Mononuclear cell (primary cell): ENCODE data around the gene ADORA3. TPM values are rescaled to one million over a fixed set of nuclear protein-coding genes. Genes with fewer than 3 reads are reported as not detected.
"Not testable (repeated sequence)": the region's sequence is repeated elsewhere in the genome, so short reads cannot be mapped to it uniquely, and the experiment has no call there.

Experiments
- H3K27me3 ChIP-seq: 2 replicates; pipeline ENCODE4 v1.6.0; 2011; ENCODE audit warnings: low read length, control low read depth; ENCODE audit not compliant: insufficient read depth
- H3K4me1 ChIP-seq: 2 replicates; pipeline ENCODE4 v1.5.1; 2011; ENCODE audit warnings: mild to moderate bottlenecking, low read length, control low read depth; ENCODE audit not compliant: insufficient read depth
- H3K4me3 ChIP-seq: 2 replicates; pipeline ENCODE4 v1.5.1; 2011; ENCODE audit warnings: mild to moderate bottlenecking, low read length, moderate library complexity
- H3K9me3 ChIP-seq: 2 replicates; pipeline ENCODE4 v1.5.1; 2011; ENCODE audit warnings: low read depth, mild to moderate bottlenecking, control low read depth, low read length
- total RNA-seq: library from RNA; depleted of rRNA; stranded (reverse); fragments of >200 nt; gene quantifications from one replicate; pipeline ENCODE4 v1.2.3, GENCODE V29; 2012

The ADORA3 gene
- not detected for total RNA-seq

- H3K4me1 ChIP-seq: peaks cover 67% of the 10 kb centered on the region
- no peaks in the 10 kb centered on the region for H3K9me3 ChIP-seq
- H3K27me3 ChIP-seq: no peaks in the 10 kb centered on the region
- no peak within 1 kb of the TSS for H3K4me3 ChIP-seq
These were observed at the start of gene ADORA3, which contains the start of gene TMIGD3 for GRCh38 chr1:111503585-111504060. Gene ADORA3 (minus strand): TSS chr1:111503633. CDS start chr1:111503354, 279 bp downstream. Gene TMIGD3 (minus strand): TSS chr1:111503633. CDS start chr1:111503354, 279 bp downstream.

DNA sequence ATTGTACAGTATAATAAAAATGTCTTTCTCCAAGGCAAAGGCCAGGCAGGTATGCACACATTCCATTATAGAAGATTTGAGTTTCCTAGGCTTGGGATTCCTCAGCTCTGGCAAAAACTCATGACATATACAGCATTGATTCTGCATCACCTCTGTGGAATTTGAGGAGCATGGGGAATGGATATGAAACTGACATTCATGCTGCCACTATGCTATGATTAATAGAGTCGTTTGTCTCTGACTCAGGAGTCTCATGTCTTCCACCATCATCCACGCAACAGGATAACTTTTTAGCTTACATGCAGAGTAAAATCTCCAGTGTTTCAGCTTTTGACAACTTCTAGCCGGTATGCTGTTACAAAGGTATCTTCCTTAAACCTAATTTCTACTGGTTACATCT is 49.8 kb upstream of the ADORA3 start:
- Histone ChIP-seq H3K4me3 (no peak overlapping the region), H3K4me1 (no peaks in the 10 kb centered on the region), H3K9me3 (no peaks in the 10 kb centered on the region), H3K27me3 (no peaks in the 10 kb centered on the region)

DNA sequence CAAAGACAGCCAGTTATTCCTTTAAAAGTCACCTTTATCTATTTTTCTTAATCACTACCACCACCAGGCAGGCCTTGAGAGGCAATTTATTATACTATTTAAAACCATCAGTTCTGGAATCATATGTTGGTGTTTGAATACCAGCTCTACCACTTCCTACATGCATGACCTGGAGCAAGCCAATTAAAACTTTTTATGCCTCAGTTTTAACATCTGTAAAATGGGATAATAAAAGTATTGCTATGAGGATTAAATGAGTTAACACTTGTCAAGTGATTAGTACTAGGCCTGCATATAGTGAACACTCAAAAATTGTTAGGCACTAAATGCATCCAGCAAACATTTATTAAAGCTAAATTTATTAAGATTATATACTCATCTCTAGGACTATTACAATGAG is 49.2 kb upstream of the ADORA3 start:
- H3K4me3 ChIP-seq: no peak overlapping the region
- H3K4me1 ChIP-seq: no peaks in the 10 kb centered on the region
- H3K27me3 ChIP-seq: no peaks in the 10 kb centered on the region
- no peaks in the 10 kb centered on the region for H3K9me3 ChIP-seq

GRCh38 chr1:111551623-111552411 is 48.4 kb upstream of the ADORA3 start:
- H3K4me3 ChIP-seq: no peak overlapping the region
- H3K27me3 ChIP-seq: no peaks in the 10 kb centered on the region
- H3K4me1 ChIP-seq: no peaks in the 10 kb centered on the region
- no peaks in the 10 kb centered on the region for H3K9me3 ChIP-seq

DNA sequence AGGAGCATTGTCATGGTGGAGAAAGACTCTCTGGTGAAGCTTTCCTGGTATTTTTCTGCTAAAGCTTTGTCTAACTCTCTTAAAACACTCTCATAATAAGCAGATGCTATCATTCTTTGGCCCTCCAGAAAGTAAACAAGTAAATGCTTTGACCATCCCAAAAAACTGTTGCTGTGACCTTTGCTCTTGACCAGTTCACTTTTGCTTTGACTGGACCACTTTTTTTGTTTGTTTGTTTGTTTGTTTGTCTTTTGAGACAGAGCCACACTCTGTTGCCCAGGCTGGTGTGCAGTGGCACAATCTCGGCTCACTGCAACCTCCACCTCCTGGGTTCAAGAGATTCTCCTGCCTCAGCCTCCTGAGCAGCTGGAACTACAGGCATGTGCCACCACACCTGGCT is 44.4 kb upstream of the ADORA3 start:
- not testable (repeated sequence) for H3K4me3 ChIP-seq, H3K9me3 ChIP-seq, H3K27me3 ChIP-seq, H3K4me1 ChIP-seq

GRCh38 chr1:111542187-111542586 is 38.8 kb upstream of the ADORA3 start:
- Histone ChIP-seq H3K9me3 (no peaks in the 10 kb centered on the region), H3K27me3 (no peaks in the 10 kb centered on the region), H3K4me3 (no peak overlapping the region), H3K4me1 (no peaks in the 10 kb centered on the region)

GRCh38 chr1:111541721-111542120 is 38.3 kb upstream of the ADORA3 start:
- Histone ChIP-seq H3K9me3 (no peaks in the 10 kb centered on the region), H3K4me1 (no peaks in the 10 kb centered on the region), H3K27me3 (no peaks in the 10 kb centered on the region), H3K4me3 (no peak overlapping the region)

DNA sequence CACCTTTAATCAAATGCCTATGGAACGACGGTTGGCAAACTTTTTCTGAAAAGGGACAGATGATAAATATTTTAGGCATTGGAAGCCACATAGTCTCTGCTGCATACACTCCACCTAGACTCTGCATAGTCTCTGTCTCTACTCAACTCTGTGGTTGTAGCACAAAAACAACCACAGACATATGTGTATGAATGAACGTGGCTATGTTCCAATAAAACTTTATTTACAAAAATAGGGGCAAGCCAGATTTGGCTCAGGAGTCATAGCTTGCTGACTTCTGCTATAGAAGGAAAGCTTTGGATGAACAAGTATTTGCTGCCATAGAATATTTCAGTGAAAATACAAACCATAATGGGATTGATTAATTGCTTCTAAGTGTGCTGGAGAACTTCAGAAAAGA is 37.5 kb upstream of the ADORA3 start:
- Histone ChIP-seq H3K4me1 (no peaks in the 10 kb centered on the region), H3K9me3 (no peaks in the 10 kb centered on the region), H3K27me3 (no peaks in the 10 kb centered on the region), H3K4me3 (no peak overlapping the region)

DNA sequence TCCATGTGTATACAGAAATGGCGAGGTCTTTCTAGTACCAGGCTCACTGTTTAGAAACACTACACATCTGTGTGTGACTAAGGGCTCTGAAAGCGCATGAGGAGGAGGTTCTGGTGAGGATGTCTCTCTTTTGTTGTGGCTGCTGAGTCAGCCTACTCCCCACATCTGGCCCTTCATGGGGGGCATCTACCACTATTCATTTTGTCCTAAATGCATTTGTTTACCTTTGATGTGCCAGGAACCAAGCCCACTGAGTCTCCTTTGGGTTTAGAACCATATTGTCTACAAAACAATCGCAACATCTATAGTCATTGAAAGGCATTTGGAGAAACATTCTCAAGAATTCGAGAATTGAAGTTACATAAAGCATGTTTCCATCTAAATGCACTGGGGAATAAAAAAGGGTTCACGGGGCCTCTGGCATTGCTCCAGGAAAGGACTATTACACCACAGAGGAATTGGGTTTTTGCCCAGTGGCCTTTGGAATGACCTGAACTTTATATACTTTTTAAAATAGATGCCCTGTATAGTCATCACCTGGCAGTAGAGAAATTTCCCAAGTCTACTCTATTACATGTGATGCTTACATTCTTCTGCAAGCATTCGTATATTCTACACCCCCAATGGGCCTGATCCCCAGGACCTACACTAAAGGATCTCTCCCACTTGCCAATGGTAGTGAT is 35.1 kb upstream of the ADORA3 start:
- Histone ChIP-seq H3K9me3 (no peaks in the 10 kb centered on the region), H3K4me1 (no peaks in the 10 kb centered on the region), H3K27me3 (no peaks in the 10 kb centered on the region), H3K4me3 (no peak overlapping the region)

- no peaks in the 10 kb centered on the region for H3K27me3 ChIP-seq
- no peak overlapping the region for H3K4me3 ChIP-seq
- H3K4me1 ChIP-seq: no peaks in the 10 kb centered on the region
- H3K9me3 ChIP-seq: no peaks in the 10 kb centered on the region
These were observed 32.1 kb upstream of the ADORA3 start for GRCh38 chr1:111535256-111536191.

DNA sequence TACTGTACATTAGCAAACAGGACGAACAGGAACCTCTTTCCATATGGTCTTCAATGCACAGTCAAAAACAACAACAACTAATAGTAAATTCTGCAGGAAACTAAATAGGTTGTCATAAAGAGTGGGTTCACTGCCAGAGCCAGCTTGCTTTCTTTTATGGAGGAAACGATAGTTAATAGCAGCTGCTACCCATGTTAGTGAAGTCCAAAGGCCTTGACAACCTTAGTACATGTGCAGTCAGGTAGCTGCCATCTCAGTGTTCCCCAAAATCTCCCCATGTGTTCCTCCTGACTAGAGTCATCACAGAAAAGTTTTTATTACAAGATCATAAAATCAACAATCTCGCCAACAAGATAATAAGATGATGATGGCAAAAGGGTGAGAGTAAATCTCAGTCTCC is 16.6 kb upstream of the ADORA3 start:
- H3K4me1 ChIP-seq: peaks cover 30% of the 10 kb centered on the region
- no peaks in the 10 kb centered on the region for H3K27me3 ChIP-seq
- H3K9me3 ChIP-seq: no peaks in the 10 kb centered on the region
- no peak overlapping the region for H3K4me3 ChIP-seq

DNA sequence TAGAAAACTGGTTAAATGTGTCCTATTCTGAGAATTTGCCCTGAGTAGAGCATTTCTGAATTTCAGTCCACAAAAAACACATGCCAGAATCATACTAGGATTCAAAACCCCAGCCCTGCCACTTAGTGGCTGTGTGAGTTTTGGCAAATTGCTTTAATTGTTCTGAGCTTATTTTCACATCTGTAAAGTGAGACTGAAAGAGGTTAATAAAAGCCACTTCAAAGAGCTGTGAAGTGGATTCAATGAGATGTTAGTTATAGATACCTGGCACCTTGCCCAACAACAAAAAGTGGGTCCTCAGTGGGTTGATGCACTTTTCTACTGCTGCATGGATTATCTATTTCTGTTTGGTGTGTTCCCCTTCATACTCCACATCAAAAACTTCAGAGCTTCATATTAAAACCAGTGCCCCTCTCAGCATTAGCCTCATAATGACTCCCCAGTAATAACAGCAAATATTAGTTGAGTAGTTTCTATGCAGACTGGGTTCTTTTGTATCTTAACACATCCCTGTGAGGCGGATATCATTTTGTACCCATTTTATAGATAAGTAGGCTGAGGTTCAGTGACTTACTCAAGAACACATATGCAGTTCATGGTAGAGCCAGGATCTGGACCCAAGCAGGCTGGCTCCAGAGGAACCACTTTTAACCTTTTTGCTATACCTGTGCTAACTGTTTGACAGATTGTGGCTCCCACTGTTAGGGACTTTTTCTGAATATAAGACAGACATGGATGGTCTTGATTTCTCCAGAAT is 14.2 kb upstream of the ADORA3 start:
- H3K27me3 ChIP-seq: no peaks in the 10 kb centered on the region
- no peak overlapping the region for H3K4me3 ChIP-seq
- peaks cover 47% of the 10 kb centered on the region for H3K4me1 ChIP-seq
- no peaks in the 10 kb centered on the region for H3K9me3 ChIP-seq

DNA sequence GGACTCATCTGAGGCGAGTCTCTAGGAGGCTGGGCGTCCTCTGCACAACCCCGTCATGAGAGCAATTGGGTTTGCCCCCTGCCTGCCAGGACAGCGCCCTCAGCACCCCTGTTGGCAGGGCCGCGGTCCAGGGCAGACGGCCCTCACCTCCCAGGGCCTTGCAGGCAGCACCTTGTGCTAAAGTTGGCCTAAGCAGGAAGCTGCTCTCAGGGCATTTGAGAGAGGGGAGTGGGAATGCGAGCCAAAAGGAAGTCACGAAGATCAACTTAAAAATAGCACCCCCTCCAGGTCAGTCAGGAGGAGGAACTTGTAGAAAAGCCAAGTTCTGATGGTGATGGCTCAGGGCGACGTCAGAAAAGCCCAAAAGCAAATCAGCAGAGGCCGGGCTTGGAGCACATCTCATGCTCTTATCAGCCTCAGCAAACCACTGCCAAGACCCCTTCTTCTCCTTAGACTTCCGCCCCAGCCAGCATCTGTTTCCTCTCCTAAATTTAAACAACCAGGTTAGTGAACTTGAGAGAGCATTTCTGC is 12.6 kb upstream of the ADORA3 start:
- Histone ChIP-seq H3K9me3 (no peaks in the 10 kb centered on the region), H3K27me3 (no peaks in the 10 kb centered on the region), H3K4me3 (peak overlapping the region; percentile 40), H3K4me1 (peaks cover 59% of the 10 kb centered on the region)
